ENCODE results near the gene CYTH3.

Gene CYTH3

DNA sequence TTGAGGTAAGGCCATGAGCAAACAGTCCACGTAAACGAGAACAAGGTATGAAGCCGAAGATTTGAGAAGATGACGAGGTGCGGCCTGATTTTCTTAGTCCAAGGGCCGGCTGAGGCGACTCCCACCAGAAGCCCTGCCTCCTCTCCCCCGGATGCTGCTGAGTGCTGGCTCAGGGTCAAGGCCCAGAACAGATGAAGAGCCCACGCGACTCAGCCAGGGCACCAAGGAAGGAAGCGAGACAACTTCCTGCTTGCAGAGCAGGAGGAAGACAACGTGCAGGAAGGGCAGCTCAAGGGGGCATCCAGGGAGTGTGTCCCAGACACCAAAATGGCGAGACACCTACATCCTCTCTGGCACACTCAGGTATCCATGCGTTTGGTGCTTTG lies 99.5 kb downstream of the CYTH3 start:
- no peak overlapping the region for H3K4me3 ChIP-seq (ENCODE audit: low read depth, low read length)
- no peak for DNase-seq (ENCODE audit: low read depth)

DNA sequence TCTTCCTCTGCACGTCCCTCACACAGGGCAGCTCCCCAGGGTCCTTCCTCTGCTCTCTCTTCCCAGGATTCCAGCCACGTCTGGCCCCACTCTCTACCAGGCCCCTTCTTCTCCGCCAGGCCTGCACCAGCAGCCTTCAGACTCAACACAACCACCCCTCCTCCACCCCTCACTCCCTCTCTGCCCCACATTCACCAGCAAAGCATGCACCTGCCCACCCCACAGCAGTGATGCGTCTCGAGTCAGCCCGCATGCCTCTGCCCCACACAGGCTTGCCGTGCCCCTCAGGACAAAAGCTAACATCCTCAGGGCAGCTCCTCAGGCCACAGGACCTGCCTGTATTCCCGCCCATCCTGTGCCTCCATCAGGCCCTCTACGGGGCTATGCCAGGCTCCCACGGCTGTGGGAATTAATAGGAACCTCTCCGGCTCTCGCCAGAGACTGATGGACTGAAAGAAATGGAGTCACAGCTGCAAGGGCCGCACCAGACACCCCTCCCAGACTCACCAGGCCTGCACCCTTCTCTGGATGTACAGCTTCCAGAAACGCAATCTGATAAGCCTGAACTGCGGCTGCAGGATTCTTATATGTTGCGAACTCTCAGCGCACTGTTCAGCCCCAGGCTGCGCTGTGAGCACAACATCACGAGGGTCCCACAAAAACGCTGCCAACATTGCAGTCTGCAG lies 100.1 kb downstream of the CYTH3 start:
- DNase-seq (ENCODE audit: low read depth), result no peak

DNA sequence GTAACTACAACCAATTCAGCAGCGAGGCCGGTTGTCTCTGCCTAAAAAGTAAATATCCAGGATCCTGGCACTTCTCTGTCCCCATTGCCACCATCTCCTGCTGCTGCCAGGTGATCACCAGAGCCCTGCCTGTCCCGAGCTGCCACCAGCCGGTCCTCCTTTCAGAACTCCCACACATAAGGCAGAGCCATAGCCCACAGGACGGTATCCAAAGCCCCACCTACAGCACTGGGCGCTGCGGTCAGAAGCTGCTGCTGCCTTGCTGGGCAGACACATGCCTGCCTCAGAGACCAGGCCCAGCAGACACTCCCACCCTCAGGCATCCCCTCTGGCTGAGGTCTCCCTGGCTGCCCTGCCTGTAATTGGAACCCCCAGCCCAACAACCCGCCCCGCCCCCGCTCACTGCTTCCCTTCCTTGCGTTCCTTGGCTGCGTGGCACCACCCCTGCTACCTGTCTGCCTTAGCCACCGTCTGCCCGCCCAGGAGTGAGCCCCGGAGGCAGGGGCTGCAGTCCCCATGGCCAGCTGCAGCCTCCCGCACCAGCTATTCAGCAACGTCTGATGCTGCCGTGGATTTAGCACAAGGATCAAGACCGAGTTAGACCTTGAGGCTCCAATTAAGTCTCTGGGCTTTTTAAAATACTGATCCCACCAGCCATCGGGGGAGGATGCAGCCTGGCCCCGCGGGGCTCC lies 100.7 kb downstream of the CYTH3 start:
- no peak overlapping the region for H3K4me3 ChIP-seq (ENCODE audit: low read depth, low read length)
- DNase-seq (ENCODE audit: low read depth), result no peak

More for the DNA sequence above, 100.1 kb downstream of the CYTH3 start:
- H3K4me3 ChIP-seq (ENCODE audit: low read depth, low read length), result no peak overlapping the region

DNA sequence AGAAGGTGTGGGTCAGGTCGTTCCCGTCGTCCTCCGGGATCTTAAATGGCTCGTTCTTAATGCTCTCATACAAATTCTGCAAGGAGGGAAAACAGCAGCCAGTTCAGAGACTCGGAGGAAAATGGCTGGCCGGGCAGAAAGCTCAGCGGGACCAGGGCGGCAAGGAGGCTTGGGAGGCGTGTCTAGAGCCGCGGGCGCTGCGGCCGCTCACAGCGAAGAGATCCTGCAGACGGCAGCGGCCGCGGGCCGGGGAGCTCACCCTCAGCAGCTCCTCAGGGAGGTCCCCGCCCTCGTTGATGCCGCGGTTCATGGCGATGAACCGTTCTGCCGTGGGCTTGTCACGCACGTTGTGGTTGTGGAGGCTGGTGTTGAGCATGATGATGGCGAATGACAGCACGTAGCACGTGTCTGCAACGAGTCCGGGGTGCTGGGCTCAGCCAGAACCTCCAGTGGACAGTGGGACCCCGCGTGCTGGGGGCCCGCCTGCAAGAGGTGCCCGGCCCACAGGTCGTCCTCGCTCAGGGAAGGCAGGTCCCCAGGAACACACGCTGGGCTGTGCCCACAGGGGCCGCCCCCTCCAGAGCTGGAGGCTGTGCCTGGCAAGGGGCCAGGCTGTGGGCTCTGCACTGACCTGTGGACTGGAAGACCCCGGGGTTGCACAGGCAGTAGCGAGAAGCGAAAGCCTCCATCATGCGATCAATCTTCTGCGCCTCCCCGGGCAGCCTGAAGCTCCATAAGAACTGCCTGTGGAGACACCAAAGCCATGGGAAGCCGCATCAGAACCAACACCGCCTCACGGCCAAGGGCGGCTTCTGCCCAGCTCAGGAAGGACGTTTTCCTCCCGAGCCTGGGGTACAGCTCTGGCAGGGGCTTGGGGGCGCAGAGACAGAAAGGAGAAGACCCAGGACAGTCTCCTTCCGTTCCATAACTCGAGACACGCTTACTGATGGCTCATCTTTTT lies 101.6 kb downstream of the CYTH3 start:
- no peak overlapping the region for H3K4me3 ChIP-seq (ENCODE audit: low read depth, low read length)
- no peak for DNase-seq (ENCODE audit: low read depth)

DNA sequence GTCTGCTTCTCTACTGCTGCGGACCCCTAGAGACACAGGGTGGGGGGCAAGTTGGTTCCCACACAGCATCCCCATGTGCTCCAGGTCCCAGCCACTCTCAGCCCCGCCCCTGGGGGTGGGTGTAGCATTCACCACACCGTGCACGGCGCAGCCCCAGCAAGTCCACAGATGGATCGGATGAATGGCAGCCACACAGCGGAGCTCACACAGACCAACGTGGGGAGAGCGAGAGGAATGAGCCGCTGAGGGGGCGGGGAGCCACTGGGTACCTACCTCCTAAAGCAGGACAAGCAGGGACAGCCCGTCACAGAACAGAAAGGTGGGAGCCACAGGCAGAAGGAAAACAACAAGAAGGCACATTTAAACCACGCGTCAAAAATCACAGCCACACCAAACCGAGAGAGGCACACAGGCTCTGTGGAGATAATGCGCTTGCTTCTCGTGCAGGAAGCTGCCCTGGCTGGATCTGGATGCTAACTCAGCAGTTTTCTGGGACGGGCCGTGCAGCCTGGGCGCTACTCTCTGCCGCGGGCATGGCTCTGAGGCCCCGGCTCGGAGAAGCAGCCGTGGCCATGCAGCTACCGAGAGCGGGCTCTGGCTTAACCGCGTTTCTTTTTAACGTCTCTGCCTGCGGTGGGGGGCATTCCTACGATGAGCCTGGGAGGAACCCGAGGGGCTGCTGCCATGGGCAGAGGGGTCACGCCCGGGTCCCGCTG lies 102.5 kb downstream of the CYTH3 start:
- no peak for DNase-seq (ENCODE audit: low read depth)
- H3K4me3 ChIP-seq (ENCODE audit: low read depth, low read length), result no peak overlapping the region

DNA sequence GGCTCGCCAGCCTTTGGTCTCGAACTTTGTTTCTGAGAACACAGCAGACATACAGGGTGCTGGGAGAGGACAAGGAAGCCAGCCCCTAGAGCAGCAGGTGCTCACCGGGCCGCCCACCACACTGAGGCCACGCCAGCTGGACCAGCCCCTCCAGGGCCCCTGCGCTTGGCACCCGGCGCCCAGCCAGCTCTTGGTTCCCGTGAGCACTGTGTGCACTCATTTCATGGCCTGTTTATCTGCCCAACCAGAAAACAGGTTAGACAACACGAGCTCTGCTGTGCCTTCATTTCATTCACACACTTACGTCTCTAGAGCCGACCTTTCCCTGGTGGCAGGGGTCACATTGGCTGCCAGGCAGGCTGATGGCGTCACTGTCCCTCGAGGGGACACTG lies 104.0 kb downstream of the CYTH3 start:
- H3K4me3 ChIP-seq (ENCODE audit: low read depth, low read length), result no peak overlapping the region
- DNase-seq (ENCODE audit: low read depth), result no peak

DNA sequence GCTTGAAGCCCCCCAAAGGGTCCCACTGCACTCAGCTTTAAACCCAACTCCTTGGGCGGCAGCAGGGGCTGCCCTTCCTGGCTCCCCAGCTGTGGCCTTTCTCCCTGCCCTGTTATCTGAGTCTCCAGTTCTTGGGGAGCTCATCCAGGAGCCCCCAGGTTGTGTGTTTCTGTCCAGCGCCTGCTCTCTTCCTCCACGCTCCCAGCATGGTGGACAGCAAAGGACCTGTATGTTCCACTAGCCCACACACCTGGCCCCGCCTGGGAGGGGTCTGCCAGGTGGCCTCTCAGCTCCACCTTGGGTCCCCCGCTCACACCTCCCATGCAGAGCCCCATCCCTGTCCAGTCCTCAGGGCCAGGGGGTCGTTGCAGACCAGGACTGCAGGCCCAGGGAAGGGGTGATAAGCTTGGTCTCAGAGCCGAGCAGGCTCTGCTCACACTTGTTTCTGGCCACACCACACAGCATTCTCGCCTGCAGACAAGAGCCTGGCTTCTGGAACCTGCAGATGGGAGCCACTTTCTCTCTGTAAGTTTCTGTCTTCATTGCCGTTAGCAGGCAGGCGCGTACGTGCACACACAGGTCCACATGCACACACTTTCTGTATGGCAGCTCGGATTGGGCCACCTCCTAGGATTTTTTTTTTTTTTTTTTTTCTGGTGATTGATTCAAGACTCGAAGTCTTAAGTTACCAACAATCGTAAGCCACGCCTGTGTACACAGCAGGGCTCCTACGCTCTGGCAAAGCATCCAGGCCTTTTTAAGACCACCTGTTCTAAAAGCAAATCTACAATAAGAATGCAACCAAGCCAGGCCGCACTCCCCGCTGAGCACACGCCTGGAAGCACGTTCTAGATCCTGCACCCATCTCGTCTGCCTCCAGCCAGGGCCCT lies 104.6 kb downstream of the CYTH3 start:
- DNase-seq (ENCODE audit: low read depth), result no peak
- no peak overlapping the region for H3K4me3 ChIP-seq (ENCODE audit: low read depth, low read length)

DNA sequence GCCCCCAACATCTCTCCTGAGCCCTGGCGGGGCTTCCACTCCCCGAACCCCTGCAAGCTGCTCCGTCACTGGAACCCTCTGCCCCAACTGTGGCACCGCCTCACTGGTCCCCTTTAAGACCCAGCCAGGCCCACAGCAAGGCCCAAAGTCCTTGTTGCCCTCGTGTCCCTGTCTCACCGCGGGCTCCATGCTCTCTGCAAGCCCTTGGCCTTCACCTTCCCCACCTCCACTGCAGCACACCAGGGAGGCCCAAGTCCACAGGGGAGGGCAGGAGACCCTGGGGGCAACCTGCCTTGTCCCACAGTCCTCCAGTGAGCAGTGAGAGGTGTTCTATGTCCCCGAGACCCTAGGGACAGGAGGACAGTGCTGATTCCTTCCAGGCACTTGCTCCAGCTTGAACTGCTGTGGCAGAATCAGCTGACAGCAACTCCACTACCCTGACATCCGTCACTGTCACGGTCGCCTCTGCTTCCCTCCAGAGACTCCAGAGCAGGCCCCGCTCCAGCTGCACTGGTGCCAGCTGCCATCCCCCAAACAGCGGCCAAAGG lies 105.3 kb downstream of the CYTH3 start:
- no peak overlapping the region for H3K4me3 ChIP-seq (ENCODE audit: low read depth, low read length)
- no peak for DNase-seq (ENCODE audit: low read depth)

DNA sequence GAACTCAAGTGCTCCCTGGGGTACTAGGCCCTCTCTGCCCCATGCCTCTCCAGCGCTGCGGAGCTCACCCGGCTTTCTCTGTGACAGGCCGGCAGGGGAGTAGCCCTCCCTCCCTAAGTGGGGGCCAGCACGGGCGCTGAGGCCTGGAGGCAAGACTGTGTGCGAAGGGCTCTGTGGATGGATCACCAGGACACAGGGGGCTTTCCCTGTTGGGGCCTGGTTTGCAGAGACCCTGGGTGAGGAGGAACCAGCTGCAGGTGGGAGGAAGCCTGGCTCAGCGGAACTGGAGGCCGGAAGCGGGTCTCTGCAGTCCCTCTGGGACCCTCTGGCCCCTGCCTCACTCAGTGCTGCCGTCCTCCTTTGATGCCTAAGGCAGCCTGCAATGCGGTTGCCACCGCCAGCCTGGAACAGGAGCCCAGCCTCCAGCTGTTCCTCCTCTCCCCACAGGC lies 106.0 kb downstream of the CYTH3 start:
- no peak for DNase-seq (ENCODE audit: low read depth)
- H3K4me3 ChIP-seq (ENCODE audit: low read depth, low read length), result no peak overlapping the region

DNA sequence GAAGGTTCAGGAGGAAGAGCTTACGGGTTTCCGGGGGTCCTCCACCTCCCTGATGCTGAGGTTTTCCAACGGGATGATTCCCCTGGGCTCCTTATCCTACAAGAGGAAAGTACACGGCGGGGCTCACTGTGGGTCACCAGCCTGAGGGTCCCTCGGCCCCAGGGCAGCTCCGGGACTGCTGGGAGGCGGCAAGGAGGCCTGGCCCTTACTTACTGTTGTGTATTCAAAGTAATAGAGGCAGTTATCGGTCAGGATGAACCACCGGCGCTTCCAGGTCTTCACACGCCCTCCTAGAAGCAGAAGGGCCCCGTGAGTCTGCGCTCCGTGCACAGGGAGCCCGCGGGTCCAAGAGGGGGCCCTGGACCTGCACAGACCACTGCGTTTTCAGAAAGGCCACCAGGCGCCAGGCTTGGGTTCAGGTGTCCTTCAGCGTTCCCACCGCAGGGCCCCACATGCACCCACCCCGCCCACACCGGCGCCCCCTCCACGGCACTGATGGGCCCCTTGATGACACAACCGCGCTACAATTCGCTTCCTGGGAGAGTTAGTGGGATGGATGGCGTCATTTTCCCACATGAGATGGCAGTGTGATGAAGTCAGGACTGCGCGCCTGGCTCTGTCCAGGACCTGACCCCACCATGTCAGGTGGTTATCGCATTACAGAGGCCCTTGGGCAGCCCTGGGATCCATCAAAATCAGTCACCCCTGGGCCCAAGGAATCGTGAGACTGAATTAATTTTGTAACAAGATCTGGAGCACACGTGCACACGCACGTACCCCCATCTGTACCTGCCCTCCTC lies 106.7 kb downstream of the CYTH3 start:
- no peak overlapping the region for H3K4me3 ChIP-seq (ENCODE audit: low read depth, low read length)
- DNase-seq (ENCODE audit: low read depth), result peak; percentile 31

DNA sequence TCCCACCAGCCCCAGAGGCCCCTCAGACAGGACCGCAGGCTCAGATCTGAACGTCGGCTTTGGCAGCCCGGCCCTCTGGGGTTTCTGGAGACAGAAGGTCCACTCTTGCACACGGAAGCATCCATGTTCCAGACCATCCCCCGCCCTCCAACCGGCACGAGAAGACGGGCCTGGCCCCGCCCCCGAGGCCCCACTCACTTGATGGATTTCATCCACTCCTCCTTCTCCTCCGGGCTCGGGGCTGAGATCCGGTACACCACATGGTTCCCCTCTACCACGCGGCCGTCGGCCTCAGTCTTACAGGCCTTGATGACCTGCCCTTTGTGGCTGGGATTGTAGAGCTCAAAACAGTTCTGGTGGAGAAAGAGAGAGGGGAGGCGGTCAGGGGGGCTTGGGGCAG lies 107.3 kb downstream of the CYTH3 start:
- H3K4me3 ChIP-seq (ENCODE audit: low read depth, low read length), result no peak overlapping the region
- DNase-seq (ENCODE audit: low read depth), result no peak

DNA sequence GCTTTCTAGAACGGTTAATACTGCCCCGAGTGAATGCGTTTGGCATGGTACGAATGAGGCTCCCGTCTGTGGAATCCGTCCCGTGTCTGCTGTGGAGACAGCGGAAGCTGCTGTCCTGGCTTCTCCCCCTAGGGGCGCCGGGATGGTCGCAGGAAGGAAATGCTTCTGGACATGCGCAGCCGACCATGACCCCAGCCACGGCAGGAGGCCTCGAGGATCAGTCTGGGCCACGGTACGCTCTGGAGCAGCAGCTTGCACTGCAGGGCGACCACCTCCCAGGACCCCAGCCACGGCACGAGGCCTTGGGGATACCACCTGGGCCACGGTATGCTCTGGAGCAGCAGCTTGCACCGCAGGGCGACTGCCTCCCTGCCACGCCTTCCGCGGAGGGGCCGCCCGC lies 107.9 kb downstream of the CYTH3 start:
- DNase-seq (ENCODE audit: low read depth), result no peak
- H3K4me3 ChIP-seq (ENCODE audit: low read depth, low read length), result no peak overlapping the region

DNA sequence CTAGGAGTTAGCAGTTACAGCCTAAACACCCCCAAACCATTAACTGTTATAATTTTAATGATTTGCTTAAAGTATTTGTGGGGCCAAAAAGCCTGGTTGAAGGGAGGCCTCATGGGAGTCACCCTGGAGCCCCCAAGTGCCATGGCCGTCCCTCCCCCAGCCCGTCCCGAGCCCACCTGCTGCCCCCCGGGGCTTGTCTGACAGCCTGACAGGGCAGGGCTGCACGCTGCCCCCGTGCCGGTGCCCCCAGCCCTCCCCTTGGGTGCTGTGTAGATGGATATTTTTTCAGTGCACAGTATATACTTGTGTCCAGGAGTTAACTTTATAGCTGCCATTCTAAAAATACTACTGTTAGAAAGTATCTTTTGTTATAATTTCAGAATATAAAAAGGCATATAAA lies 108.4 kb downstream of the CYTH3 start:
- no peak overlapping the region for H3K4me3 ChIP-seq (ENCODE audit: low read depth, low read length)

DNA sequence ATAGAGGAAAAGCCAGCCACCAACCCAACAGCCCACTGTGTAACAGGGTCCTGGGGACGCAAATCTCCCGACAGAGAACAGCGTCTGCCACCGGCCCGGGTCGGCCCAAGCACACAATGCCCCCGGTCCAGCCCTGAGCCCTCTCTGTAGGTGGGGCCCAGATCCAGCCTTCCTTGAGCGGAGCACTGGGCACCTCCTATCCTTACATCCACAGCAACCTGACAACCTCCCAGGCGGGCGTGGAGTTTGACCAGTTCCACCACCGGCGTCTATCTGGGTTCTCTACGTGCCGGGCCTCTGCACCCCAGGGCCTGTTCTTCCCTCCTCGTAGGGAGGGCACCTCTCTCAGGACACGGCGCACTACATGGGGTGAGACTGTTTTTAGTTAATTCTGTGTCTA lies 109.0 kb downstream of the CYTH3 start:
- no peak for DNase-seq (ENCODE audit: low read depth)
- no peak overlapping the region for H3K4me3 ChIP-seq (ENCODE audit: low read depth, low read length)

More for the DNA sequence above, 108.4 kb downstream of the CYTH3 start:
- DNase-seq (ENCODE audit: low read depth), result no peak

DNA sequence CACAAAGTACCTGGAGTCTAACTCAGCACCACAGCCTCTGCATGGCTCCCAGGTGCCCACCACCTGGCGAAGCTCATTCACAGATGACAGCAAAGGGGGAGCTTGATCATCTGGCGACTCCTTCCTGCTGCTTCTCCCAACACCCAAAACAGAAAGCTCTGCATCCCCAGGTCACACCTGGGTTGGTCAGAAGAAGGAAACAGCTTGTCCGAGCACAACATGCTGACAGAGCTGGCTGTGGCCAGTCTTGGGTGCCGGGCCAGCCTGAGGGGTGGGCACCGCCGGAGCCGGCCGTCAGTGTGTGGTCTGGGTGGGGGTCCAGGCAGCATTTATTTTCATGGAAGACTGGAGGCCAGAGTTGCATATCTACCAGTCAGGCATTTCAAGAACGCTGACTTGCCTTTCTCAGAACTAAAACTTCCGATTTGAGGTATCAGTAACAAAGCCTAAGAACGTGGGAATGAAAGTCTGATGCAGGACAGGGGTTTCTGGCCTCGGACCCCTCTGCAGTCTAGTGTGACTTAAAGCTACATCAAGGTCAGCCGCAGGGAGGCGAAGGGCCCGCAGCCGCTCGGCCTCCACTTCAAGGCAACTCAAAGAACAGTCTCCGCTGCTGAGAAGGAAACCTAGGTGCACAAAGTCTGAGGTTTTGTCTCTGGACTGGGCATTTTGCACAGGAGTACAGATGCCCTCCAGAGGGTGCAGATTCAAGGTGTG lies 109.6 kb downstream of the CYTH3 start:
- DNase-seq (ENCODE audit: low read depth), result no peak
- H3K4me3 ChIP-seq (ENCODE audit: low read depth, low read length), result no peak overlapping the region

DNA sequence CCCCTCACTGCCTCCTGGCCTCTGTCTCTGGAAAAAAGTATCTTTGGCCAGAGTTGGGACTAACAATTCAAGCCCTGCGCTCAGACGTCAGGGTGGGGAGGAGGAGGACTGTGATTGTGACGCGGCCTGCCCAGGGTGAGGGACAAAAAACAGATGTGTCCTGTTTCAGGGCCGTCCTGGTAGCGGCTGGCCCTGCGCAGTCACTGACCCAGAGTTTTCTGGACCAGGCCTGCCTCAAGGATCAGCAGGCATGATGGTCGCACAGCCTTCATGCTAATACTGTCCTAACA lies 110.1 kb downstream of the CYTH3 start:
- H3K4me3 ChIP-seq (ENCODE audit: low read depth, low read length), result no peak overlapping the region
- no peak for DNase-seq (ENCODE audit: low read depth)

Data from skeletal muscle cell (primary cell).